HL-60 (cell line): ENCODE data around the gene MAP6.

Experiments
- GABPA ChIP-seq: IDR thresholded peaks from 2 replicates; pipeline ENCODE4 v1.6.1; 2012; ENCODE audit warnings: low read depth
- POLR2AphosphoS5 ChIP-seq: IDR thresholded peaks from 2 replicates; pipeline ENCODE4 v1.6.1; 2012; ENCODE audit warnings: low read depth
- REST ChIP-seq: IDR thresholded peaks from 2 replicates; pipeline ENCODE4 v1.6.1; 2012; ENCODE audit warnings: low read depth; ENCODE audit not compliant: insufficient replicate concordance
- SPI1 ChIP-seq: IDR thresholded peaks from 2 replicates; pipeline ENCODE4 v1.6.1; 2012; ENCODE audit warnings: low read depth, mild to moderate bottlenecking, borderline replicate concordance
- TF ChIP-seq, protein P1 (sequence below): IDR thresholded peaks from one replicate; pipeline ENCODE4 v1.5.1; 2011; ENCODE audit warnings: low read length, control low read depth, inconsistent platforms; ENCODE audit not compliant: insufficient read depth

DNA sequence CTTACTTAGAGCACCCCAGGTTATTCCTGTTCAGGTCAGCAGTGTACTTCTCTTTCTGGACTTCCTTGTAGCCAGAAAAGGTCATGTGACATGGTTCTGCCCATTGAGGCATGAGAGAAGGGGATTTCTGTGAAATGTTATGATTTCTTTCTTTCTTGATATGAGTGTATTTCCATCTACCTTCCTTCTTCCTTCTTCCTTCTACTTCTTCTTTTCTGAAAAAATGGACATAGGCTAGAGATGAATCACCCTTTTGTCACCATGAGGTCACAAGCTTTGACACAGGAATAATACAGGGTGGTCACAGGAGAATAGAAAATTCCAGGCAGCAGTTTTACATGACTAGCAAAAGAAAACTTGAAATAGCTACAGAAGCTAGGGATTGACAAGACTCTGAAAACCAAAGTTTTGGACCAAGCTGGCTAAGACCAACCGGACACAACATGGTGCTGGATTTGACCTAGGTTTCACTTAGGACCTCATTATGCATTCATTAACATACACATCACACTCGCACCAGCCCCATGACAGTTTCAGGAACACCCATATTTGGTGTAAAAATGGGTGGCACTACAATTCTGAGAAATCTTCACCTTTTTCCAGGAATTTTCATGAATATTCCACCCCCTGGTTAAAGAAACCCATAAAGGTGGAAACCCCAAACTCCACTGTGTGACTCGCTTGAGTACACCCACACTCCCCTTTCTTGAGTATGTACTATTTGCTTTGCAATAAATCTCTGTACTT is 21.2 kb upstream of the MAP6 start:
- TF ChIP-seq POLR2AphosphoS5 (no peak), GABPA (no peak), REST (no peak), SPI1 (no peak)
- TF ChIP-seq, protein P1, sequence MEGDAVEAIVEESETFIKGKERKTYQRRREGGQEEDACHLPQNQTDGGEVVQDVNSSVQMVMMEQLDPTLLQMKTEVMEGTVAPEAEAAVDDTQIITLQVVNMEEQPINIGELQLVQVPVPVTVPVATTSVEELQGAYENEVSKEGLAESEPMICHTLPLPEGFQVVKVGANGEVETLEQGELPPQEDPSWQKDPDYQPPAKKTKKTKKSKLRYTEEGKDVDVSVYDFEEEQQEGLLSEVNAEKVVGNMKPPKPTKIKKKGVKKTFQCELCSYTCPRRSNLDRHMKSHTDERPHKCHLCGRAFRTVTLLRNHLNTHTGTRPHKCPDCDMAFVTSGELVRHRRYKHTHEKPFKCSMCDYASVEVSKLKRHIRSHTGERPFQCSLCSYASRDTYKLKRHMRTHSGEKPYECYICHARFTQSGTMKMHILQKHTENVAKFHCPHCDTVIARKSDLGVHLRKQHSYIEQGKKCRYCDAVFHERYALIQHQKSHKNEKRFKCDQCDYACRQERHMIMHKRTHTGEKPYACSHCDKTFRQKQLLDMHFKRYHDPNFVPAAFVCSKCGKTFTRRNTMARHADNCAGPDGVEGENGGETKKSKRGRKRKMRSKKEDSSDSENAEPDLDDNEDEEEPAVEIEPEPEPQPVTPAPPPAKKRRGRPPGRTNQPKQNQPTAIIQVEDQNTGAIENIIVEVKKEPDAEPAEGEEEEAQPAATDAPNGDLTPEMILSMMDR: no peak
